DMS79 treated with DMSO at 0.1 percent for 48 hours (cell line): Measurements from ENCODE around the gene WNT7A.

ENCODE experiments used
- DNase-seq: peaks from one replicate; lab custom pipeline; 2025; lab: John Stamatoyannopoulos, UW

WNT7A gene

GRCh38 chr3:13792512-13793371 lies 87.1 kb downstream of the WNT7A start:
- DNase-seq, result no peak

GRCh38 chr3:13792051-13792490 lies 87.8 kb downstream of the WNT7A start:
- no peak for DNase-seq

- DNase-seq, result no peak
These were observed 88.4 kb downstream of the WNT7A start for GRCh38 chr3:13791198-13792050.

- no peak for DNase-seq
These were observed 89.3 kb downstream of the WNT7A start for GRCh38 chr3:13790376-13791197.

GRCh38 chr3:13788522-13789424 lies 91.1 kb downstream of the WNT7A start:
- DNase-seq, result no peak

- no peak for DNase-seq
These were observed 92.2 kb downstream of the WNT7A start for GRCh38 chr3:13787533-13788132.

- DNase-seq, result no peak
These were observed 93.1 kb downstream of the WNT7A start for GRCh38 chr3:13786811-13787210.

GRCh38 chr3:13785853-13786436 lies 93.9 kb downstream of the WNT7A start:
- DNase-seq, result no peak

- no peak for DNase-seq
These were observed 94.5 kb downstream of the WNT7A start for GRCh38 chr3:13785351-13785750.

- DNase-seq, result no peak
These were observed 96.4 kb downstream of the WNT7A start for GRCh38 chr3:13783476-13783875.

GRCh38 chr3:13782501-13782900 lies 97.4 kb downstream of the WNT7A start:
- no peak for DNase-seq

GRCh38 chr3:13781417-13781816 lies 98.5 kb downstream of the WNT7A start:
- no peak for DNase-seq

- DNase-seq, result no peak
These were observed 99.3 kb downstream of the WNT7A start for GRCh38 chr3:13780432-13781176.

- DNase-seq, result no peak
These were observed 103.4 kb downstream of the WNT7A start for GRCh38 chr3:13776253-13777050.

- DNase-seq, result no peak
These were observed 106.8 kb downstream of the WNT7A start for GRCh38 chr3:13772885-13773745.

- no peak for DNase-seq
These were observed 107.5 kb downstream of the WNT7A start for GRCh38 chr3:13772321-13772745.

GRCh38 chr3:13771496-13771895 lies 108.4 kb downstream of the WNT7A start:
- no peak for DNase-seq
